ENCODE results near the gene MAPK8IP3.
"Not testable (repeated sequence)": the region's sequence is repeated elsewhere in the genome, so short reads cannot be mapped to it uniquely, and the experiment has no call there.

The MAPK8IP3 gene

DNA sequence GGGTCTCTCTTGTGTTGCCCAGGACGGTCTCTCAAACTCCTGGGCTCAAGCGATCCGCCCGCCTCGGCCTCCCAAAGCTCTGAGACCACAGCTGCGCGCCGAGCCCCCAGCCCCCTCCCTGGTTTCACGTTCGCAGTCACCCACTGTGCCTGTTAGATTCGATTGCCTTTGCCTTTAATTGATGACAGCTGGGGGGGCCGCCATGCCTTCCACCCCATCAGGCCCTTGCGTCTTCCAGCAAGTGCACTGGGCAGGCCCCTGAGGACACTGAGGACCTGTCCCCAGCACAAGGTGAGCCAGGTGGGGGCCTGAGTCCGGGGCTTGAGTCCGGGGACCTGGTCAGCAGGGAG, 84.2 kb downstream of the MAPK8IP3 start:
- H3K9me3 ChIP-seq (replicated peaks; ENCODE audit: low read length), result no peaks in the 10 kb centered on the region
- no peak overlapping the region for H3K4me2 ChIP-seq (ENCODE audit: low read length)
- no peak overlapping the region for H3K9ac ChIP-seq (ENCODE audit: low read depth, low read length)
- no peaks in the 10 kb centered on the region for H3K27me3 ChIP-seq (ENCODE audit: control insufficient read depth, insufficient read depth, low read length)
- no peak overlapping the region for H3K4me3 ChIP-seq (ENCODE audit: low read length)
- H3K4me1 ChIP-seq (ENCODE audit: control insufficient read depth, insufficient read depth, low read length), result no peaks in the 10 kb centered on the region
- H3K36me3 ChIP-seq (ENCODE audit: insufficient read depth, low read length), result peaks cover 14% of the 10 kb centered on the region

DNA sequence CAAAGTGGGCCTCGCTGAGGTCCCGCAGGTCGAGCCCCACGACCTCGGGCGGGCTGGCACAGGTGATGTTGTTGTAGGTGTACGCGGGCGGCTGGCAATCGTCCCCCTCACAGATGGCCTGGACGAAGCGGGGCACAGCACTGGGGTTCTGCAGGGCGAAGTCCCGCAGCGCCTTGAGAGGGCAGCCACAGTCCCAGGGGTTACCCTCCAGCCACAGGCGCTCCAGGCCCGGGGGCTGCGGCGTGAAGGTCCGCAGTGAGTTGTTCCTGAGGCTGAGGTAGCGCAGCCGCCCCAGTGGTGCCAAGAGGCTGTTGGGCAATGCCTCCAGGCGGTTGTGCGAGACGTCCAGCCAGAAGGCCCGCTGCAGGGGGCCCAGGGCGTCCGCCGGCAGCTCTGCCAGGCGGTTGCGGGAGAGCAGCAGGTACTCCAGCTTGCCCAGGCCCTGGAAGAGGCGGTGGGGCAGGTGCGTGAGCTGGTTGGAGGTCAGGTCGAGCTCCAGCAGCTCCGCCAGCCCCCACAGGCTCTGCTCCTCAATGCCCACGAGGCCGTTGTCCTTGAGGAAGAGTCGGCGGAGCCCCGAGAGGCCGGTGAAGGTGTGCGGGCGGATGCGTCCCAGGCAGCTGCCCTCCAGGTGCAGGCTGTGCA, 84.7 kb downstream of the MAPK8IP3 start:
- no peaks in the 10 kb centered on the region for H3K4me1 ChIP-seq (ENCODE audit: control insufficient read depth, insufficient read depth, low read length)
- peaks cover 14% of the 10 kb centered on the region for H3K36me3 ChIP-seq (ENCODE audit: insufficient read depth, low read length)
- no peaks in the 10 kb centered on the region for H3K9me3 ChIP-seq (replicated peaks; ENCODE audit: low read length)
- no peak overlapping the region for H3K9ac ChIP-seq (ENCODE audit: low read depth, low read length)
- no peaks in the 10 kb centered on the region for H3K27me3 ChIP-seq (ENCODE audit: control insufficient read depth, insufficient read depth, low read length)
- no peak overlapping the region for H3K4me3 ChIP-seq (ENCODE audit: low read length)
- no peak overlapping the region for H3K4me2 ChIP-seq (ENCODE audit: low read length)

DNA sequence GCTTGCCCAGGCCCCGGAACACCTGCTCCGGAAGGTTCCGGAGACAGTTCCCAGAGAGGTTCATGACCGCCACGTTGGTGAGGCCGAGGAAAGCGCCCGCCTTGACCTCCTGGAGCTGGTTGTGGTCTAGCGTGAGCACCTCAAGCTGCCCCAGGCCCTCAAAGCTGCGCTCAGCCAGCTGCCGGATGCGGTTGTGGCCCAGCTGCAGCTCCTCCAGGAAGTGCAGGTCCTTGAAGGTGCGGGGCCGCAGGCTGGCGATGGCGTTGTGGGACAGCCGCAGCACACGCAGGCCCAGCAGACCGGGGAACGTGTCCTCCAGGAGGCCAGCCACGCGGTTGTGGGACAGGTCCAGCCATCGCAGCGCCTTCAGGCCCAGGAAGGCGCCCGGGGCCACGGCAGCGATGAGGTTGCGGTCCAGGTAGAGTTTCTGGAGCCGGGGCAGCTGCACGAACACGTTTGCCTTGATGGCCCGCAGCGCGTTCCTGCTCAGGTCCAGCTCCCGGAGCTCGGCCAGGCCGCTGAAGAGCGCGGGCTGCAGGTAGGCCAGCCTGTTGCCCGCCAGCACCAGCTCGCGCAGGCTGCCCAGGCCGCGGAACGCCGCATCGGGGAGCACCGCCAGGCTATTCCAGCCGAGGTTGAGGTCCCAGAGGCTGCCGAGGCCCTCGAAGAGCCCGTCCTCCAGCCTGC, 85.4 kb downstream of the MAPK8IP3 start:
- Histone ChIP-seq H3K9ac (ENCODE audit: low read depth, low read length) (no peak overlapping the region), H3K4me3 (ENCODE audit: low read length) (no peak overlapping the region), H3K9me3 (replicated peaks; ENCODE audit: low read length) (no peaks in the 10 kb centered on the region), H3K4me2 (ENCODE audit: low read length) (no peak overlapping the region), H3K4me1 (ENCODE audit: control insufficient read depth, insufficient read depth, low read length) (no peaks in the 10 kb centered on the region), H3K27me3 (ENCODE audit: control insufficient read depth, insufficient read depth, low read length) (no peaks in the 10 kb centered on the region), H3K36me3 (ENCODE audit: insufficient read depth, low read length) (peaks cover 11% of the 10 kb centered on the region)

DNA sequence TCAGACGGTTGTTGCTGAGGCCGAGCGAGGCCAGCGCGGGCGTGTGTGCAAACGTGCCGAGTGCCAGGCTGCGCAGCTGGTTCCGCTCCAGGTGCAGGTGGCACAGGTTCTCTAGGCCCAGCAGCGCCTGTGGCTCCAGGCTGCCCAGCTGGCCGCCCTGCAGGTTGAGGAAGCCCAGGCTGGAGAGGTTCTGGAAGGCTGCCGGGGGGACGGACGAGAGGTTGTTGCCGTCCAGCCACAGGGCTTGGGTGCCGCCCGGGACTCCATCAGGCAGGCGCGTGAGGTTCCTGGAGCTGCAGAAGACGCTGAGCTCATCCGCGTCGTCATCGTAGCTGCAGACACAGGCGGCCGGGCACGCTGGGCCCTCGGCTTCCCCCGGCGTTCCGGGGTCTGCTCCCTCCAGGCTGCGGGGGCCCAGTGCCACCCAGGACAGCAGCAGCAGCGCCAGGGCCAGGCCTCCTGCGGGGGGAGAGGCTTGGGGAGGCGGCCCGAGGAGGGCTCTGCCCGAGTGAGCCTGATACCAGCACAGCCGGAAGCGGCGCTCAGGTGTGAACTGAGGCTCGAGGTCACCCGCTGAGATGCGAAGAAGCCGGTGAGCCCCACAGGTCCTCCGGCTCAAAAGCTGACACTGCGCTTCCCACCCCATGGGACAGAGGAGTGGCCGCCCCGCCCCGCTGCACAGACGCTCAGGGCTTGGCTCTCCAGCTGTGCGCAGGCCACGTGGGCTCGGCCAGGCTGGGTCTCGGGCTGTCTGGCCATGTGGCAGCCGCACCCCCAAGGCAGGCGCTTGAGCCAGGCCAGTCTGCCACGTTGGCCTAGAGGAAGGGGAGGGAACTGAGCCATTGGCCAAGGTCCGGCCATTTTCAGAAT, 86.2 kb downstream of the MAPK8IP3 start:
- H3K4me2 ChIP-seq (ENCODE audit: low read length), result no peak overlapping the region
- no peak overlapping the region for H3K4me3 ChIP-seq (ENCODE audit: low read length)
- H3K27me3 ChIP-seq (ENCODE audit: control insufficient read depth, insufficient read depth, low read length), result no peaks in the 10 kb centered on the region
- H3K4me1 ChIP-seq (ENCODE audit: control insufficient read depth, insufficient read depth, low read length), result no peaks in the 10 kb centered on the region
- H3K9ac ChIP-seq (ENCODE audit: low read depth, low read length), result no peak overlapping the region
- peaks cover 6% of the 10 kb centered on the region for H3K36me3 ChIP-seq (ENCODE audit: insufficient read depth, low read length)
- no peaks in the 10 kb centered on the region for H3K9me3 ChIP-seq (replicated peaks; ENCODE audit: low read length)

DNA sequence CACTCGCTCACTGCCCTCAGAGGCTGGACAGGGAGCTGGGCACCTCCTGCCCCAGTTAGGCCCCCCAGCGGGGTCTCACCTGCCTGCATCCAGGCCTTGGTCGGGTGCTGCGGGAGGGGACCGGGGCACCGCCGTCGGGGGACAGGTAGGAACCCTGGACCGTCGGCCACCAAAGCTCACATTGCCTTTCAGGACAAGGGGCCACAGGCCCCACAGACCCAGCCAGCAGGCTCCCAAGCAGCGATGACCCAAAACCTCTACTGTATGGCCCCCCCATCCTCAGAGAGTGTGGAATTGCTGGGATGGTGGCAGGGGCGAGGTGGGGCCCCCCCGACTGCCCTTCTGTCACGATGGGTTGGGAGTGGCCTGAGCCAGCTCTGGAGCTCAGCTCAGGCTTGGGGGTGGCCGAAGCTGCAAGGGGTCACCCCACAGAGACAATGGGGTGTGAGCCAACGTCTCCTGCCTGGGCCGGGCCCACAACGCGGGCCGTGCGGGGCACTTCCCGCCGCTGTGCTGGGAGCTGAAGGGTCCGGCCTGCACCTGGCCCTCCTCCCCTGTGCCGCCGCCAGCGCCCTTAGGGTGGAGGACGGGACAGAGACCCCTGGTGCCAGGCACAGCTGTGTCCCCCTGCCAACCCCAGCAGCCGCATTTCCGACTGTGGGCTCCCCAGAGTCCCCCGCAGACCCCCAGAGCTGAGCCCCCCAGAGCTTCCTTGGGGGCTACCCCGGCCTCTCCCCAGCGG, 87.0 kb downstream of the MAPK8IP3 start:
- Histone ChIP-seq H3K9me3 (replicated peaks; ENCODE audit: low read length) (peaks cover 3% of the 10 kb centered on the region), H3K27me3 (ENCODE audit: control insufficient read depth, insufficient read depth, low read length) (no peaks in the 10 kb centered on the region), H3K4me3 (ENCODE audit: low read length) (no peak overlapping the region), H3K36me3 (ENCODE audit: insufficient read depth, low read length) (peaks cover 6% of the 10 kb centered on the region), H3K9ac (ENCODE audit: low read depth, low read length) (no peak overlapping the region), H3K4me2 (ENCODE audit: low read length) (no peak overlapping the region), H3K4me1 (ENCODE audit: control insufficient read depth, insufficient read depth, low read length) (no peaks in the 10 kb centered on the region)

DNA sequence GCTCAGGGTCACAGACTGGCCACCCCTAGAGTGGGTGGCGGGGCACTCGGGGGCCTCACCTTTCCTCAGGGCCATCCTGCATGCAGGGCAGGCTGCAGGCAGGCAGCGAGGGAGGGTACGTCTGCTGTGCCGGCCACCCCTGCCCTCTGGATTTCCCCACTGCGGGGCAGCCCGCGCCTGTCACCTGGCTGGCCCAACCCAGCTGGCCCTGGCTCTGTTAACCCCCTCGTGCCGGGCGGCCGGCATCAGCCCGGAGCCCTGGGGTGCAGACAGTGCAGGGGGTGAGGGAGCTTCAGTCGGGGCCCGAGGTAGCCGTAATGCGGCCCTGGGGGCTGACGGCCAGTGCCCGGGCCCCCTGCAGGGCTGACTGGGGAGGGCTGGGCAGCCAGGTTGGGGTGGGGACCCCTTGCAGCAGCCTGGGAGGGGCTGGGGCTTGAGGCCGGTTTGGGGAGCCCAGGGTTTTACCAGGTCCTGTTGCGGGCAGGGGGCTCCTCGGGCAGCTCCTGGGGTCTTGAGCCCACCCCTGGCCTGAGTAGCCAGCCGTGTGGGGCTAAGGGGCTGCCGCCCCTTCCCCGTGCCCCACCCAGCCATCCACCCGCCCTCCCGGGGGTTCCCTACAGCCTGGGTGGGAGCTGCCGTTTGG, 87.7 kb downstream of the MAPK8IP3 start, which contains the start of gene IGFALS:
TSS of gene IGFALS (minus strand) at position 128 of the 643 bp plus-strand sequence. CDS start at position 75, 53 bp downstream.
- no peaks in the 10 kb centered on the region for H3K4me1 ChIP-seq (ENCODE audit: control insufficient read depth, insufficient read depth, low read length)
- H3K9ac ChIP-seq (ENCODE audit: low read depth, low read length), result no peak within 1 kb of the TSS
- no peak within 1 kb of the TSS for H3K4me2 ChIP-seq (ENCODE audit: low read length)
- H3K27me3 ChIP-seq (ENCODE audit: control insufficient read depth, insufficient read depth, low read length), result no peaks in the 10 kb centered on the region
- H3K4me3 ChIP-seq (ENCODE audit: low read length), result no peak within 1 kb of the TSS
- H3K36me3 ChIP-seq (ENCODE audit: insufficient read depth, low read length), result peaks cover 6% of the 10 kb centered on the region
- H3K9me3 ChIP-seq (replicated peaks; ENCODE audit: low read length), result peaks cover 4% of the 10 kb centered on the region

DNA sequence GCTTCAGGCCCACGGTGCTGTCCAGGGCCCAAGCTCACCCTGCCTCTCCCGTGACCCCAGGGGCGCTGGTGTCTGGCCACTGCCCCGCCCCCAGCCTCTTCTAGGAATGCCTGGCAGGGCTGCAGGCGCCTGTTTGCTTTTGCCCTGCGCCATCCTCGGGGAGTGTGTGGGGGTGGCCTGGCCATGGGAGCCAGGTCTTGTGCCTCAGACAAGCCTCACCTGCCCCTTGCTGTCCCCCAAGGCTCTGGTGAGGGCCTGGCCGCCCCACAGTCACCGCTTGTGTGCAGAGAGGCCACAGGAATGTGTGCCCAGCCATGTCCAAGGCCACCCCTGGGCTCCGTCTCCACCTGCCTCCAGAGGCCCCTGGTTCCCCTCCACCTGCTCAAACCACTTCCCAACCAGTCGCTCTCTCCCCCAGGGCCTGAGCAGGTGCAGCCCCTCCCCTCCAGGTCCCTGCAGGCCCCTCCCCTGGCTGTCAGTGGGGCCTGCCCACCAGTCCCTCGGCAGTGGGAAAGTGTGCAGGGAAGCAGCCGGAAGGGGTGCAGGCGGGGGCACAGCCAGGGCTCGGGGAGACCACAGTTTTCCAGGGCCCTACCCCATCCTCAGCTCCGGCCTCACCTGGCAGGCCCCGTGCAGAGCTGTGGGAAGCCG, 88.4 kb downstream of the MAPK8IP3 start:
- Histone ChIP-seq H3K4me2 (ENCODE audit: low read length) (no peak overlapping the region), H3K27me3 (ENCODE audit: control insufficient read depth, insufficient read depth, low read length) (no peaks in the 10 kb centered on the region), H3K9ac (ENCODE audit: low read depth, low read length) (no peak overlapping the region), H3K9me3 (replicated peaks; ENCODE audit: low read length) (peaks cover 4% of the 10 kb centered on the region), H3K36me3 (ENCODE audit: insufficient read depth, low read length) (no peaks in the 10 kb centered on the region), H3K4me1 (ENCODE audit: control insufficient read depth, insufficient read depth, low read length) (no peaks in the 10 kb centered on the region), H3K4me3 (ENCODE audit: low read length) (no peak overlapping the region)

DNA sequence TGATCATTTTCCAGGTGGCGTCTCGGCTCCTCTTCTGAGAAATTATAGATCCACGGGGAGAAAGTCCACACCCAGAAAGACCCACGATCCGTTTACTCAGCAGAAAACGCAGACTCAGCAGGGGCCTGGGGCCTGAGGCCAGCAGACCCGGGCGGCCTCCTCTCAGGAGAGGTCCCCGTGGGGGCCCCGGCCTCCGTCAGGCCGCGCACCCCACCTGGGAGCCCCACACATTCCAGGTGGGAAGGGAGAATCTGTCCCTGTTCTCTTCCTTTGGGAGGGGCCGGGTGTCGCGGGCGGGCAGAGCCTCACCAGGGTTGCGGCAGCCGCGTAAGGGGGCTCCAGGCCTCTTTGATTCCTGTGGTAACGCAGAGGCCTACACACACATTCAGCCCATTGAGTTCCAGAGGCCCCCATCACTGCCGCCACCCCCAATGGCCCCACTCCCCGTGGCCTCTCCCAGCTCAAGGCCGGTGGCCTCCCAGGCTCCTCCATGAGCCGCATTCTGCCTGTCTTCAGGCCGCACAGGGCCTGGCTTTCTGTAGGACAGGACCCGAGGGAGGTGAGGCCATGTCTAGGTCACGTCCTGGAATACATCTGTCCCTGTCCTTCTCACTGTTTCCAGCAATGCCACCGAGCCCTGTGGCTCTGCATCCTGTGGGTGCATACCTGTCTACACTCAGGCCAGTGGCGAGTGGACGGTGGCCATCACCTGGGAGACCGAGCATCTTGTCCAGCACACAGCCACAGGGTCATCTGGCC, 89.1 kb downstream of the MAPK8IP3 start:
- H3K36me3 ChIP-seq (ENCODE audit: insufficient read depth, low read length), result no peaks in the 10 kb centered on the region
- no peak overlapping the region for H3K9ac ChIP-seq (ENCODE audit: low read depth, low read length)
- H3K4me1 ChIP-seq (ENCODE audit: control insufficient read depth, insufficient read depth, low read length), result no peaks in the 10 kb centered on the region
- H3K9me3 ChIP-seq (replicated peaks; ENCODE audit: low read length), result peaks cover 4% of the 10 kb centered on the region
- no peak overlapping the region for H3K4me3 ChIP-seq (ENCODE audit: low read length)
- H3K27me3 ChIP-seq (ENCODE audit: control insufficient read depth, insufficient read depth, low read length), result no peaks in the 10 kb centered on the region
- H3K4me2 ChIP-seq (ENCODE audit: low read length), result no peak overlapping the region

DNA sequence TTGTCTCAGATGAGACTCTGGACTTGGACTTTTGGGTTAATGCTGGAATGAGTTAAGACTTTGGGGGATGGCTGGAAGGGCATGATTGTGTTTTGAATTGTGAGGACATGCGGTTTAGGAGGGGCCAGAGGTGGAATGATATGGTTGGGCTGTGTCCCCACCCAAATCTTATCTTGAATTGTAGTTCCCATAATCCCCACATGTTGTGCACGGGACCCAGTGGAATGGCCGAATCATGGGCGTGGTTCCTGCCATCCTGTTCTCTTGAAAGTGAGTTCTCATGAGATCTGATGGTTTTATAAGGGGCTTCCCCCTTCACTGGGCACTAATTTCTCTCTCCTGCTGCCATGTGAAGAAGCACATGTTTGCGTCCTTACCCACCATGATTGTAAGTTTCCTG, 93.3 kb downstream of the MAPK8IP3 start:
- not testable (repeated sequence) for H3K4me2 ChIP-seq (ENCODE audit: low read length); H3K9ac ChIP-seq (ENCODE audit: low read depth, low read length); H3K9me3 ChIP-seq (replicated peaks; ENCODE audit: low read length); H3K4me1 ChIP-seq (ENCODE audit: control insufficient read depth, insufficient read depth, low read length); H3K36me3 ChIP-seq (ENCODE audit: insufficient read depth, low read length); H3K4me3 ChIP-seq (ENCODE audit: low read length); H3K27me3 ChIP-seq (ENCODE audit: control insufficient read depth, insufficient read depth, low read length)

DNA sequence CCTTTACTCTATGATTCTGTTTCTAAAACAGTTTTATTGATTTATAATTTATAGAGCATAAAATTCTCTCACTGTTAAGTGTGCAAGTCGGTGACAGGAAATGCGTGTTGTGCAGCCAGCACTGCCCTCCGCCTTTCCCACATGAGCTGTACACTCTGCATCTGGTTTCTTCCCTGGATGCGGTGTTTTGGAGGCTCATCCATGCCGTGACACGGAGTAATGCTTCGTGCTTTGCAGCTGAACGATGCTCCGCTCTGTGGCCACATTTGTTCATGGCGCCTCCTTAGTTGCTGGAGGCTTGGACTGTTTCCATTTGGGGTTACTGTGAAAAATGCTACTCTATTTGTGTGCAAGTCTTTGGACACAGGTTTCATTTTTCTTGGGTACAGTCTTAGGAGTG, 94.7 kb downstream of the MAPK8IP3 start:
- Histone ChIP-seq H3K4me2 (ENCODE audit: low read length) (no peak overlapping the region), H3K36me3 (ENCODE audit: insufficient read depth, low read length) (no peaks in the 10 kb centered on the region), H3K4me1 (ENCODE audit: control insufficient read depth, insufficient read depth, low read length) (no peaks in the 10 kb centered on the region), H3K9me3 (replicated peaks; ENCODE audit: low read length) (peaks cover 4% of the 10 kb centered on the region), H3K9ac (ENCODE audit: low read depth, low read length) (no peak overlapping the region), H3K4me3 (ENCODE audit: low read length) (no peak overlapping the region), H3K27me3 (ENCODE audit: control insufficient read depth, insufficient read depth, low read length) (no peaks in the 10 kb centered on the region)

Measured in skeletal muscle satellite cell (primary cell).